Measurements from ENCODE around the gene CNDP1.
"Not testable (repeated sequence)": the region's sequence is repeated elsewhere in the genome, so short reads cannot be mapped to it uniquely, and the experiment has no call there.

Gene CNDP1

DNA sequence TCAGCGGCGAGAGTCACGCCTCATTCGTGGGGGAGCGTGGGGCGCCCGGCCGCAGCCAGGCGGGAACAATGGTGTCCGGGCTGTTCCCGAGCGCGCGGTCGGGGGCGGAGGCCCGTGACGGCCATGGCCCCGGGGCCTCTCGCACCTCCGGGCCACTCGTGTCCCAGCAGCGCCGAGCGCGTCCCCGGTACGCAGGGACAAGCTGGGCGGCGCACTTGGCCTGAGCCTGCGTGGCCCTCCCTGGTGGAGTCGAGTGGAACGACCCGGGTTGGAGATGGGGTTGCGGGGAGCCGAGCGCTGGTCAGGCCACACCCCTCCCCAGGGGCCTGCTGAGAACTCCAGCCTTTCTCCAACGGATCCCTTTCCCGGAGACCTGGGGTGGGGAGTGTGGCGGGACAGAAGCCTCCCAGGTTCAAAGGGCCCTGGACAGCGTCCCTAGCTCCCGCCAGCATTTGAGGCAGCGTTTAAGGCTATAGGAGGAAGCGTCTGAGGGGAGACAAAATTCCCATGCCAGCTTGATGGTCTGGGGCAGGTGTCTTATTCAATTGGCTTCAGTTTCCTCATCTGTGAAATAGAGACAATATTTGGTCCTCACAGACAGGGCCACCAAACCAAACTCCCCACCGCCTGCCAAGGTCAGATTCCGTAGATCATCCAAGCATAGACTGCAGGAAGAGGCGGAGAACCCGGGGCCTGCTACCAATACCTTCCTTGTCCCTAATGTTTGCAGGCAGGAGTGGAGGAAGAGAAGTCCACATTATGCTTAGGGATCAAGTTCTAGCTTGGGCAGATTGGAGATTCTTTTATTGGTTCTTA lies 37.6 kb upstream of the CNDP1 start:
- H3K4me1 ChIP-seq (ENCODE audit: control insufficient read depth, insufficient read depth, low read length, poor library complexity, severe bottlenecking) = peaks cover 31% of the 10 kb centered on the region

DNA sequence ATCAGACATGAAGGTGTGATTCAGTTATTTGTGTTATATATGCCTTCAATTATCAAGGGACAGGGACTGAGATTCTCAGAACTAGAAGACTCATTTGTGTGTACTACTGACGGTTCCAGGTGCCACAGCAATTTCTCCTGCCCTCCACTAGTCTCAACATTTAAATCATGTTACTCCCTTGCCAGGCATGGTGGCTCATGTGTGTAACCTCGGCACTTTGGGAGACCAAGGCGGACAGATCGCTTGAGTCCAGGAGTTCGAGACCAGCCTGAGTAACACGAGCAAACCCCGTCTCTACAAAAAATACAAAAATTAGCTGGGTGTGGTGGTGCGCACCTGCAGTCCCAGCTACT lies 37.0 kb upstream of the CNDP1 start:
- DNase-seq = no peak
- Histone ChIP-seq H3K27me3 (replicated peaks; ENCODE audit: control insufficient read depth, insufficient read depth, low read length, poor library complexity, severe bottlenecking) (no peaks in the 10 kb centered on the region), H3K27ac (ENCODE audit: insufficient read depth, low read length, poor library complexity, severe bottlenecking) (peak overlapping the region; percentile 85), H3K4me1 (ENCODE audit: control insufficient read depth, insufficient read depth, low read length, poor library complexity, severe bottlenecking) (peaks cover 31% of the 10 kb centered on the region), H3K36me3 (ENCODE audit: control insufficient read depth, insufficient read depth, low read length) (peaks cover 8% of the 10 kb centered on the region), H3K9me3 (ENCODE audit: control insufficient read depth, low read length) (no peaks in the 10 kb centered on the region), H3K4me3 (ENCODE audit: insufficient read depth, low read depth, low read length, poor library complexity, severe bottlenecking) (peak overlapping the region; percentile 76)

More for the DNA sequence above, 37.6 kb upstream of the CNDP1 start:
- no peak for DNase-seq
- Histone ChIP-seq H3K4me3 (ENCODE audit: insufficient read depth, low read depth, low read length, poor library complexity, severe bottlenecking) (peak overlapping the region; percentile 76), H3K36me3 (ENCODE audit: control insufficient read depth, insufficient read depth, low read length) (peaks cover 7% of the 10 kb centered on the region), H3K27me3 (replicated peaks; ENCODE audit: control insufficient read depth, insufficient read depth, low read length, poor library complexity, severe bottlenecking) (no peaks in the 10 kb centered on the region), H3K9me3 (ENCODE audit: control insufficient read depth, low read length) (no peaks in the 10 kb centered on the region), H3K27ac (ENCODE audit: insufficient read depth, low read length, poor library complexity, severe bottlenecking) (peak overlapping the region; percentile 85)

DNA sequence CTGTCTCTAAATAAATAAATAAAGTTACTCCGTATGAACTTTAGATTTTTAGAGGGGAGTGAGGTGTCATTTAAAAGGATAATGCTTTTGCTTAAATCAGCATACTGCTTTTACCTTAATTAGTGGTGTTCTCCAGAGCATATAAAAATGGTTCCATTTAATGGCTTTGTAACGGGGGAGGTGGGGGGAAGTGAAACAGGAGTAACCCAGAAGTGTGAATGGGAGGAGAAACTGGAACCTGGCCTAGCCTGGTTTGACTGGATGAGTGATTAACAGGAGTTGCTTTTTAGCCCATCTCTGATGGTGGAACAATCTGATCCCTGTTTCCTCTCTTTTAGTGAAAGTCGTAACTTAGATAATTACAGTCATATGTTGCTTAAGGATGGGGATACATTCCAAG lies 36.5 kb upstream of the CNDP1 start:
- DNase-seq = no peak
- Histone ChIP-seq H3K27me3 (replicated peaks; ENCODE audit: control insufficient read depth, insufficient read depth, low read length, poor library complexity, severe bottlenecking) (no peaks in the 10 kb centered on the region), H3K27ac (ENCODE audit: insufficient read depth, low read length, poor library complexity, severe bottlenecking) (no peak overlapping the region), H3K9me3 (ENCODE audit: control insufficient read depth, low read length) (no peaks in the 10 kb centered on the region), H3K4me1 (ENCODE audit: control insufficient read depth, insufficient read depth, low read length, poor library complexity, severe bottlenecking) (peaks cover 31% of the 10 kb centered on the region), H3K4me3 (ENCODE audit: insufficient read depth, low read depth, low read length, poor library complexity, severe bottlenecking) (no peak overlapping the region), H3K36me3 (ENCODE audit: control insufficient read depth, insufficient read depth, low read length) (peaks cover 13% of the 10 kb centered on the region)

GRCh38 chr18:74498712-74499627 lies 35.3 kb upstream of the CNDP1 start:
- Histone ChIP-seq H3K9me3 (ENCODE audit: control insufficient read depth, low read length) (no peaks in the 10 kb centered on the region), H3K27me3 (replicated peaks; ENCODE audit: control insufficient read depth, insufficient read depth, low read length, poor library complexity, severe bottlenecking) (no peaks in the 10 kb centered on the region), H3K4me3 (ENCODE audit: insufficient read depth, low read depth, low read length, poor library complexity, severe bottlenecking) (peak overlapping the region; percentile 61), H3K27ac (ENCODE audit: insufficient read depth, low read length, poor library complexity, severe bottlenecking) (peak overlapping the region; percentile 86), H3K4me1 (ENCODE audit: control insufficient read depth, insufficient read depth, low read length, poor library complexity, severe bottlenecking) (peaks cover 31% of the 10 kb centered on the region), H3K36me3 (ENCODE audit: control insufficient read depth, insufficient read depth, low read length) (peaks cover 22% of the 10 kb centered on the region)
- DNase-seq = peak; percentile 61 to 70 (median 63)

DNA sequence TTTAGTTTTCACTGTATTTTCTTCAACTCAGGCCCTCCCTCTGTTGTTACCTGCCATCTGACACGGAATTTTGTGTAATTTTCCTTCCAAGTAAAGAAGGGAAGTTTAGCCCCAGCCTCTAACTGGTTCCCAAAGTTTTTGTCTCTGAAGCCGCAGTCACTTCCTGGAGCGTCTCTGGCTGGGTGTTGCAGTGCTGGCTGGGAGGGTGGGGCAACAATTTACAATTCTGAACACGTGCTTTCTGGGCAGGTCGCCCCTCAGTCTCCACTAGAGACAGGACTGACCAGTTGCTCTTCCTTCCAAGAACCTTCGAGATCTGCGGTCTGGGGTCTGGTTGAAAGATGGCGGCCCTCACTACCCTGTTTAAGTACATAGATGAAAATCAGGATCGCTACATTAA lies 34.7 kb upstream of the CNDP1 start:
- Histone ChIP-seq H3K9me3 (ENCODE audit: control insufficient read depth, low read length) (no peaks in the 10 kb centered on the region), H3K27me3 (replicated peaks; ENCODE audit: control insufficient read depth, insufficient read depth, low read length, poor library complexity, severe bottlenecking) (no peaks in the 10 kb centered on the region), H3K36me3 (ENCODE audit: control insufficient read depth, insufficient read depth, low read length) (peaks cover 28% of the 10 kb centered on the region), H3K4me3 (ENCODE audit: insufficient read depth, low read depth, low read length, poor library complexity, severe bottlenecking) (peak overlapping the region; percentile 61), H3K4me1 (ENCODE audit: control insufficient read depth, insufficient read depth, low read length, poor library complexity, severe bottlenecking) (peaks cover 31% of the 10 kb centered on the region), H3K27ac (ENCODE audit: insufficient read depth, low read length, poor library complexity, severe bottlenecking) (peak overlapping the region; percentile 86)
- DNase-seq = peak in 2 of 3 donors; percentile 12 to 35

DNA sequence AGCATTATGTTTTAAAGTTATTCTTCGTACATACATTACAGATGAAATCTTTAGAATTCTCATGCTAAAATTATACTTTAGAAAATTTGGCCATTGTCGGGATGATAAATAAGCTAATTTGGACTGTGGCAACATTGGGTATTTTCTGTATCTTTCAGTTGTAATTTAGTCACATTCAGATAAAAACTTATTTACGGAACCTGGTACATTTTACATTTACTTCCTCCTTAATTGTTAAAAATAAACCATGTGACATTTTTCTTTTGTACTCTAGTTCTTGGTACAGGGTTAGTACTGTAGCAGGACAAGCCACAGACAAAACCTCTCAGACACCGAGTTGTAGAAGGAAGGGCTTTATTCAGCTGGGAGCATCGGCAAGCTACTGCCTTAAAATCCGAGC lies 33.9 kb upstream of the CNDP1 start:
- no peak overlapping the region for H3K4me3 ChIP-seq (ENCODE audit: insufficient read depth, low read depth, low read length, poor library complexity, severe bottlenecking)
- H3K27ac ChIP-seq (ENCODE audit: insufficient read depth, low read length, poor library complexity, severe bottlenecking) = peak overlapping the region; percentile 86
- no peak for DNase-seq
- no peaks in the 10 kb centered on the region for H3K9me3 ChIP-seq (ENCODE audit: control insufficient read depth, low read length)
- H3K36me3 ChIP-seq (ENCODE audit: control insufficient read depth, insufficient read depth, low read length) = peaks cover 31% of the 10 kb centered on the region
- no peaks in the 10 kb centered on the region for H3K27me3 ChIP-seq (replicated peaks; ENCODE audit: control insufficient read depth, insufficient read depth, low read length, poor library complexity, severe bottlenecking)
- H3K4me1 ChIP-seq (ENCODE audit: control insufficient read depth, insufficient read depth, low read length, poor library complexity, severe bottlenecking) = peaks cover 31% of the 10 kb centered on the region

DNA sequence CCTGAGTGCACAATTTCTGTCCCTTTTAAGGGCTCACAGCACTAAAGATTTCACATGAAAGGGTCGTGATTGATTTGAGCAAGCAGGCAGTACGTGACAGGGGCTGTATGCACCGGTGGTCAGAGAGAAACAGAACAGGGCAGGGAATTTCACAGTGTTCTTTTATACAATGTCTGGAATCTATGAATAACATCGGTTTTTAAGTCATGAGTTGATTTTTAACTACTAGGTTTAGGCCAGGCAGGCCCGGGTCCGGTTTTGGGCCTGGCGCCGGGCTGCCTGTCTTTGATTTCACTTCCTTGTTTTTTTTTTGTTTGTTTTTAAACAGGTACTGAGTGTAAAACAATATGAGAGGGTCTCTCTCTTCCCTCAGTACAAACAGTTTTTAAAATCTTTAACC lies 33.5 kb upstream of the CNDP1 start:
- Histone ChIP-seq H3K4me1 (ENCODE audit: control insufficient read depth, insufficient read depth, low read length, poor library complexity, severe bottlenecking) (peaks cover 31% of the 10 kb centered on the region), H3K36me3 (ENCODE audit: control insufficient read depth, insufficient read depth, low read length) (peaks cover 31% of the 10 kb centered on the region)
- H3K4me3 ChIP-seq (ENCODE audit: insufficient read depth, low read depth, low read length, poor library complexity, severe bottlenecking); H3K27me3 ChIP-seq (replicated peaks; ENCODE audit: control insufficient read depth, insufficient read depth, low read length, poor library complexity, severe bottlenecking); DNase-seq; H3K27ac ChIP-seq (ENCODE audit: insufficient read depth, low read length, poor library complexity, severe bottlenecking); H3K9me3 ChIP-seq (ENCODE audit: control insufficient read depth, low read length): not testable (repeated sequence)

DNA sequence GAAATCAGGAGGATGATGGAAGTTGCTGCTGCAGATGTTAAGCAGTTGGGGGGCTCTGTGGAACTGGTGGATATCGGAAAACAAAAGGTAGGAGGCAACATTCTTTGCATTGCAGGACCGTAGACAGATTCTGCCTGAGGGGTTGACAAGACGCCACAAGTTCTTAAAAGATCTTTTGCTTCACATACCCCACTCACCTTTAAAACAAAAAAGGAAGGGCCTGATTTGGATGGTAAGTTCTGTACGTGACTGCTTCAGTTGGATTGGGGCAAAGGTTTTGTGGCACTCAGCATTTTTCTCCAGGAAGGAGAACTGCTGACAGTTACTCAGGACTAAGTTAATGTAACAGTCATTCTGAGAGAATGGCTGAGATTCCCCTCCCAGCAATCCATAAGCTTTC lies 32.9 kb upstream of the CNDP1 start:
- H3K27ac ChIP-seq (ENCODE audit: insufficient read depth, low read length, poor library complexity, severe bottlenecking) = no peak overlapping the region

GRCh38 chr18:74503137-74503536 lies 31.2 kb upstream of the CNDP1 start:
- DNase-seq = no peak
- H3K27me3 ChIP-seq (replicated peaks; ENCODE audit: control insufficient read depth, insufficient read depth, low read length, poor library complexity, severe bottlenecking) = no peaks in the 10 kb centered on the region
- H3K4me1 ChIP-seq (ENCODE audit: control insufficient read depth, insufficient read depth, low read length, poor library complexity, severe bottlenecking) = peaks cover 17% of the 10 kb centered on the region
- peaks cover 52% of the 10 kb centered on the region for H3K36me3 ChIP-seq (ENCODE audit: control insufficient read depth, insufficient read depth, low read length)
- no peak overlapping the region for H3K4me3 ChIP-seq (ENCODE audit: insufficient read depth, low read depth, low read length, poor library complexity, severe bottlenecking)
- no peak overlapping the region for H3K27ac ChIP-seq (ENCODE audit: insufficient read depth, low read length, poor library complexity, severe bottlenecking)
- no peaks in the 10 kb centered on the region for H3K9me3 ChIP-seq (ENCODE audit: control insufficient read depth, low read length)

More for the DNA sequence above, 32.9 kb upstream of the CNDP1 start:
- Histone ChIP-seq H3K27me3 (replicated peaks; ENCODE audit: control insufficient read depth, insufficient read depth, low read length, poor library complexity, severe bottlenecking) (no peaks in the 10 kb centered on the region), H3K4me3 (ENCODE audit: insufficient read depth, low read depth, low read length, poor library complexity, severe bottlenecking) (no peak overlapping the region), H3K36me3 (ENCODE audit: control insufficient read depth, insufficient read depth, low read length) (peaks cover 35% of the 10 kb centered on the region), H3K4me1 (ENCODE audit: control insufficient read depth, insufficient read depth, low read length, poor library complexity, severe bottlenecking) (peaks cover 29% of the 10 kb centered on the region), H3K9me3 (ENCODE audit: control insufficient read depth, low read length) (no peaks in the 10 kb centered on the region)
- DNase-seq = no peak

DNA sequence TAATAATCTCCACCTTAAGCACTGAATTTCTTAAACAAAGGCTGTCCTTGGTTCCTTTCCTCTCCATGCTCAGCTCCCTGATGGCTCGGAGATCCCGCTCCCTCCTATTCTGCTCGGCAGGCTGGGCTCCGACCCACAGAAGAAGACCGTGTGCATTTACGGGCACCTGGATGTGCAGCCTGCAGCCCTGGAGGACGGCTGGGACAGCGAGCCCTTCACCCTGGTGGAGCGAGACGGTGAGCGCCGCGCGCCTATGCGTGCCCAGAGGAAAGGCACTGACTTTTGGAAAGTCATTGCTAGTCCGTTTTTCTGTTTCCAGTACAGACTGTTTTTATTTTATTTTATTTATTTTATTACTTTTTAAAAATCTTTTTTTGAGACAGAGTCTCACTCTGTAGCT lies 28.5 kb upstream of the CNDP1 start:
- no peak for DNase-seq
- peaks cover 77% of the 10 kb centered on the region for H3K36me3 ChIP-seq (ENCODE audit: control insufficient read depth, insufficient read depth, low read length)
- H3K9me3 ChIP-seq (ENCODE audit: control insufficient read depth, low read length) = no peaks in the 10 kb centered on the region

More for the DNA sequence above, 28.5 kb upstream of the CNDP1 start:
- no peak overlapping the region for H3K27ac ChIP-seq (ENCODE audit: insufficient read depth, low read length, poor library complexity, severe bottlenecking)
- no peaks in the 10 kb centered on the region for H3K27me3 ChIP-seq (replicated peaks; ENCODE audit: control insufficient read depth, insufficient read depth, low read length, poor library complexity, severe bottlenecking)
- no peak overlapping the region for H3K4me3 ChIP-seq (ENCODE audit: insufficient read depth, low read depth, low read length, poor library complexity, severe bottlenecking)
- no peaks in the 10 kb centered on the region for H3K4me1 ChIP-seq (ENCODE audit: control insufficient read depth, insufficient read depth, low read length, poor library complexity, severe bottlenecking)
